ENCODE measurements around the gene RTN4RL2.

The RTN4RL2 gene

GRCh38 chr11:57497303-57498247 lies 37.2 kb downstream of the RTN4RL2 start:
- no peak for TF ChIP-seq CTCF (IDR thresholded peaks at IDR 0.05; ENCODE audit: low read depth, low read length, missing control alignments)
- H3K4me3 ChIP-seq (ENCODE audit: low read depth, low read length), result no peak overlapping the region
- no peak for DNase-seq (ENCODE audit: low read depth)
- in situ Hi-C loops (cut with HindIII; ENCODE audit: low sequenced_read_pairs), result no loop called here

- in situ Hi-C loops (cut with HindIII; ENCODE audit: low sequenced_read_pairs), result no loop called here
- no peak for DNase-seq (ENCODE audit: low read depth)
- H3K4me3 ChIP-seq (ENCODE audit: low read depth, low read length), result no peak overlapping the region
- no peak for TF ChIP-seq CTCF (IDR thresholded peaks at IDR 0.05; ENCODE audit: low read depth, low read length, missing control alignments)
Observed at GRCh38 chr11:57498540-57498939, 38.2 kb downstream of the RTN4RL2 start.

GRCh38 chr11:57499413-57499982 lies 39.2 kb downstream of the RTN4RL2 start:
- DNase-seq (ENCODE audit: low read depth), result peak; percentile 82
- in situ Hi-C loops (cut with HindIII; ENCODE audit: low sequenced_read_pairs), result no loop called here
- H3K4me3 ChIP-seq (ENCODE audit: low read depth, low read length), result peak overlapping the region; percentile 32
- TF ChIP-seq CTCF (IDR thresholded peaks at IDR 0.05; ENCODE audit: low read depth, low read length, missing control alignments), result no peak

- in situ Hi-C loops (cut with HindIII; ENCODE audit: low sequenced_read_pairs), result no loop called here
- H3K4me3 ChIP-seq (ENCODE audit: low read depth, low read length), result peak overlapping the region; percentile 32
- no peak for TF ChIP-seq CTCF (IDR thresholded peaks at IDR 0.05; ENCODE audit: low read depth, low read length, missing control alignments)
- DNase-seq (ENCODE audit: low read depth), result no peak
Observed at GRCh38 chr11:57499983-57500461, 39.7 kb downstream of the RTN4RL2 start.

GRCh38 chr11:57500515-57500914 lies 40.2 kb downstream of the RTN4RL2 start:
- no peak for TF ChIP-seq CTCF (IDR thresholded peaks at IDR 0.05; ENCODE audit: low read depth, low read length, missing control alignments)
- in situ Hi-C loops (cut with HindIII; ENCODE audit: low sequenced_read_pairs), result no loop called here
- H3K4me3 ChIP-seq (ENCODE audit: low read depth, low read length), result no peak overlapping the region
- no peak for DNase-seq (ENCODE audit: low read depth)

GRCh38 chr11:57500926-57501325 lies 40.6 kb downstream of the RTN4RL2 start:
- in situ Hi-C loops (cut with HindIII; ENCODE audit: low sequenced_read_pairs), result no loop called here

More at GRCh38 chr11:57500926-57501325, 40.6 kb downstream of the RTN4RL2 start:
- no peak overlapping the region for H3K4me3 ChIP-seq (ENCODE audit: low read depth, low read length)
- no peak for DNase-seq (ENCODE audit: low read depth)
- no peak for TF ChIP-seq CTCF (IDR thresholded peaks at IDR 0.05; ENCODE audit: low read depth, low read length, missing control alignments)
